ENCODE data around the gene SLC5A5. TPM values are rescaled to one million over a fixed set of nuclear protein-coding genes. Genes with fewer than 3 reads are reported as not detected.
"Not testable (repeated sequence)": the region's sequence is repeated elsewhere in the genome, so short reads cannot be mapped to it uniquely, and the experiment has no call there.

The SLC5A5 gene
- polyA plus RNA-seq, 3 donors = not detected

DNA sequence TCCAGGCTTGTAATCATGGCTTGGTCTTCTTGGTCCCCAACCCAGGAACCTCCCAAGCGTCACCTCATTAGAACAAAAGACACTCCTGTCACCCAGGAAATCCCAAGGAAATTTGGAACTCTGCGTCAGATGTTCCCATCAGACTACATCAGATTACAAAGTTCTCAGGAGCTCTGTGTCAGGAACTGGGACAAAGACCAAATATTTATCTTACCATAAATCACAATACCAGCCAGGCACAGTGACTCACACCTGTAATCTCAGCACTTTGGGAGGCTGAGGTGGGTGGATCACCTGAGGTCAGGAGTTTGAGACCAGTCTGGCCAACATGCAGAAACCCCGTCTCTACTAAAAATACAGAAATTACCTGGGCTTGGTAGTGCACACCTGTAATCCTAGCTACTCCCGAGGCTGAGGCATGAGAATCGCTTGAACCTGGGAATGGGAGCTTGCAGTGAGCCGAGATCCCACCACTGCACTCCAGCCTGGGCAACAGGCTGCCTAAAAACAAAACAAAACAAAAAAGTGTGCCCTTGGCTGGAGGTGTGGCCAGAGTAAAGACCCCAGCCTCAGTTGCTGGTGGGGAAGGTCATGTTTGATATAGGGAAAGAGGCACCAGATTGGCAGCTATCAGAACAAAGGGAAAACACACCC is 44.3 kb downstream of the SLC5A5 start:
- DNase-seq (ENCODE audit: low read depth in 3 of 3, low spot score in 2 of 3) = no peak

DNA sequence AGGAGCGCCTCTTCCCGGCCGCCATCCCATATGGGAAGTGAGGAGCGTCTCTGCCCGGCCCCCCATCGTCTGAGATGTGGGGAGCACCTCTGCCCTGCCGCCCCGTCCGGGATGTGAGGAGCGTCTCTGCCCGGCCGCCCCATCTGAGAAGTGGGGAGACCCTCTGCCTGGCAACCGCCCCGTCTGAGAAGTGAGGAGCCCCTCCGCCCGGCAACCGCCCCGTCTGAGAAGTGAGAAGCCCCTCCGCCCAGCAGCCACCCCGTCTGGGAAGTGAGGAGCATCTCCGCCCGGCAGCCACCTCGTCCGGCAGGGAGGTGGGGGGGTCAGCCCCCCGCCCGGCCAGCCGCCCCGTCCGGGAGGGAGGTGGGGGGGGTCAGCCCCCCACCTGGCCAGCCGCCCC is 46.4 kb downstream of the SLC5A5 start:
- not testable (repeated sequence) for DNase-seq (ENCODE audit: low read depth in 3 of 3, low spot score in 2 of 3)

DNA sequence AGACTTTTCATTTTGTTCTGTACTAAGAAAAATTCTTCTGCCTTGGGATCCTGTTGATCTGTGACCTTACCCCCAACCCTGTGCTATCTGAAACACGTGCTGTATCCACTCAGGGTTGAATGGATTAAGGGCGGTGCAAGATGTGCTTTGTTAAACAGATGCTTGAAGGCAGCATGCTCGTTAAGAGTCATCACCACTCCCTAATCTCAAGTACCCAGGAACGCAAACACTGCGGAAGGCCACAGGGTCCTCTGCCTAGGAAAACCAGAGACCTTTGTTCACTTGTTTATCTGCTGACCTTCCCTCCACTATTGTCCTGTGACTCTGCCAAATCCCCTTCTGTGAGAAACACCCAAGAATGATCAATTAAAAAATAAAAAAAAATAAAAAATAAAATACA is 47.4 kb downstream of the SLC5A5 start:
- DNase-seq (ENCODE audit: low read depth in 3 of 3, low spot score in 2 of 3) = not testable (repeated sequence)

DNA sequence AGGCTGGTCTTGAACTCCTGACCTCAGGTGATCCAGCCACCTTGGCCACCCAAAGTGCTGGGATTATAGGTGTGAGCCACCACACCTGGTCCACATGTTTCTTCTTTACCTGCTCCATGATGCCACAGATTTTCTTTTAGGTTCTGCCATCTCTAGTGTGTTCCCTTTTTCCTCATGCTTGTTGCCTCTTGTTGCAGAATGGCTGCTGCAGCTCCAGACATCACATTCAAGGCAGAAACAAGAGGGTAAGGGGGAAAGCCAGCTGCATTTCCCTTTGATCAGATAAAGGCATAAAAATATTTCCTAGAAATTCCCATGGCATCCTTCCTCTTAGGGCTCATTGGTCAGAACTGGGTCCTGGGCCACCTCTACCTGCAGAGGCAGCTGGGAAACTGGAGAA is 48.8 kb downstream of the SLC5A5 start:
- no peak for DNase-seq (ENCODE audit: low read depth in 3 of 3, low spot score in 2 of 3)

DNA sequence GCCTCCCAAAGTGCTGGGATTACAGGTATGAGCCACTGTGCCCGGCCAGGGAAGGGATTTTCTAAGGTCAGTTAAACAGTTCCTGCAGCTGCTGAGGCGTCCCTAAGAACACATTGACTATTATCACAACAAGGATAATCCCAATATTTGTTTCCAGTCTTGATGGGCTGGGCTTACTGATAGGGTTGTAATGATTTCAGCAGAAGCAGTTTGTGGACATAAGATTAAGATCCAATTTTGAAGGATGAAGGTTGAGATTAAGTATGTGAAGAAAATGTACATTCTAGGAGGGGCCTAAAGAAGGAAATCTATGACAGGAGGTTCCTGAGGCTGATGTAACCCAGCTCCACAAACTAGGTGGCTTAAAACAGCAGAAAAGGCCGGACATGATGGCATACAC is 50.4 kb downstream of the SLC5A5 start:
- no peak for DNase-seq (ENCODE audit: low read depth in 3 of 3, low spot score in 2 of 3)

DNA sequence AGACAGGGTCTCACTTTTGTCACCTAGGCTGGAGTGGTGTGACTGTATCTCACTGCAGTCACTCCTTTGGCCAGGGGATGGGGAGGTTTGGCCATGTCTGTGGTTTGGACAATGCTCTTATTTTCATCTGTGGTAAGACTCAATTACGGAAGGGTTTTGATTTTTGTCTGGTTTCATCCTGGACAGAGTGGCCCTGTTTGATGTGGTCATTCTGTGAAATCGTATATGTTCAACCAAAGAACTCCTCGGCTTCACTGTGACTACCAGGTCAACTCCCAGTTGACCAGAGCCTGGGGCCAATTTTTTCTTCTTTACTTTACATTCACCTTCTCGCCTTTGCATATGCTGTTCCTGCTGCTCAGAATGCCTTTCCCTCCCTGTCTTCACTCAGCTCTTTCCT is 54.3 kb downstream of the SLC5A5 start:
- DNase-seq (ENCODE audit: low read depth in 3 of 3, low spot score in 2 of 3) = no peak

DNA sequence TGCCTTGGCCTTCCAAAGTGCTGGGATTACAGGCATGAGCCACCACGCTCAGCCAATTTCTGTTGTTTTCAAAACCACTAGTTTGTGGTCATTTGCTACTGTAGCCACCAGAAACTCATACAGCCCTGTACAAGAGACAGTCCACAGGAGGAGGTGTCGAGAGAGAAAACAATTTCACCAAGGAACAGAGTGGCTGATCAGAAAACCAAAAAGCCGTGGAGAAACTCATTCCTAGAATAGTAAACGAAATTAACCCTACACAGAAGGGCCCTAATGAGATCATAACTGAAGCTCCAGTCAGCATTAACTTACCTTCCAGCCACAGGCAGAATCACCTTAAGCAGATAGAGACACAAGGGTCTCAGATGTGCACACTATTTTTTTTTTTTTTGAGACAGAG is 57.3 kb downstream of the SLC5A5 start:
- DNase-seq (ENCODE audit: low read depth in 3 of 3, low spot score in 2 of 3) = no peak

DNA sequence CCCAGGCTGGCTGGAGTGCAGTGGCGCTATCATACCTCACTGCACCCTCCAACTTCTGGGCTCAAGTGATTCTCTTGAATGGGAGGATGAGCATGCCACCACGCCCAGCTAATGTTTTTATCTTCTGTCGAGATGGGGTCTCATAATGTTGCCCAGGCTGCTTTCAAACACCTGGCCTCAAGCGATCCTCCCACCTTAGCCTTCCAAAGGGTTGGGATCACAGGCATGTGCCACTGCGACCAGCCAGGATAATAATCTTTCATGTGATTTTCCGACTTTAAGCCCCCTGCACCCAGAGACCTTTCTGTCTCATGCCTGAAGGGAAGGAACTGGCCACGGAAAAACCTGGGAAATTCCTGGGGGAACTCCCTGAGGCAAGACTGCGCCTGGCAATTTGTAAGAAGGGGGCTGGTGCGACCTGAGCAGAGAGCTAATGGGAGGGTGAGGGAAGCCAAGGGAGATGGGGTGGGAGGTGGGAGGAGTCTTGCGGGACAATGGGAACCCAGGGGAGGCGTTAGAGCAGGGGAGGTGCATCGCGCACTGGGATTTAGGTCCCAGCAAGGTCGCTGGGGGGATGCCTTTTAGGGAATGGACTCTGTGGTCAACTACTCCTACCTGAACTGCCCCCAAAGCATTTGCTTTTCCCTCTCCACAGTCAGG is 59.9 kb downstream of the SLC5A5 start:
- no peak for DNase-seq (ENCODE audit: low read depth in 3 of 3, low spot score in 2 of 3)

DNA sequence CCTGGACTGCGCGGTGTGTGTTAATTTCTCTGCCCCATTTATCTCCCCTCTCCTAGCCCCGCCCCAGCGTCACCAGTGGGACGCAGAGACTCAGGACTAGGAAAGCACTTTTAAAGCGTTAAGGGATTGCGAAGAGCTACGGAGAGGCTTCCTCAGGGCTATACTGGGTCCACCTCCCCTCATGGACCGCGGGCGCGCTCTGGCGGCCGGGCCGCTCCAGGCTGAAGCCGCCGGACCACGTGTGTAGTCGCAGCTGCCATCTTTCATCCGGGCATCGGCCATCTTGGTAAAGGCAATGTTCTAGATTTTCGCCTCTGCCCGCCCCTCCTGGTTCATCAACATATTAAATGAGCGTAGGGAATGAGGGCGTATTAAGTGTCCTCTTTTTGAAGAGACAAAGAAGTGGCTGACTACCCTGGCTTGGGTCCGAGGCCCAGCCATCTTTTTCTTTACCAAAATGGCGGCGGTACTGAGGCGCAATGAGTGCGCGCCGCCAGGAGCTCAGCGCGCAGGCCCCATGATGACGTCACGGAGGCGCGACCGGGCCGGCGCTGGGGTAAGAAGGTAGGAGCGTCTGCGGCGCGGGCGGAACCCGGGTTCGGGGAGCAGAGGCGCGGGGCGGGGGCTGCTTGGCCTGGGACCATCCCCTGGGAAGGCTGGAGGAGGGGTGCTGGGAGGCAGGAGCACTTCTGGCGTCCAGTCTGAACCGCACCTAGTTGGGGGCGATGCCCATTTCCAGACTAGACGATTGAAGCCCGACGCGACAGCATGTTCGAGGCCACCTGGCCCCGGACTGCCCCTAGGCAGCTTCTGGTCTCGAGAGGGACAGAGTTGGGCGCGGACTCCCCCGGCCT is 61.0 kb downstream of the SLC5A5 start, which contains the start of gene CCDC124:
CCDC124 (plus strand) TSS at position 531 of the 854 bp plus-strand sequence. CDS start 3,406 bp downstream, outside the sequence.
- DNase-seq (ENCODE audit: low read depth in 3 of 3, low spot score in 2 of 3) = peak in 2 of 3 donors; percentile 85 to 88

DNA sequence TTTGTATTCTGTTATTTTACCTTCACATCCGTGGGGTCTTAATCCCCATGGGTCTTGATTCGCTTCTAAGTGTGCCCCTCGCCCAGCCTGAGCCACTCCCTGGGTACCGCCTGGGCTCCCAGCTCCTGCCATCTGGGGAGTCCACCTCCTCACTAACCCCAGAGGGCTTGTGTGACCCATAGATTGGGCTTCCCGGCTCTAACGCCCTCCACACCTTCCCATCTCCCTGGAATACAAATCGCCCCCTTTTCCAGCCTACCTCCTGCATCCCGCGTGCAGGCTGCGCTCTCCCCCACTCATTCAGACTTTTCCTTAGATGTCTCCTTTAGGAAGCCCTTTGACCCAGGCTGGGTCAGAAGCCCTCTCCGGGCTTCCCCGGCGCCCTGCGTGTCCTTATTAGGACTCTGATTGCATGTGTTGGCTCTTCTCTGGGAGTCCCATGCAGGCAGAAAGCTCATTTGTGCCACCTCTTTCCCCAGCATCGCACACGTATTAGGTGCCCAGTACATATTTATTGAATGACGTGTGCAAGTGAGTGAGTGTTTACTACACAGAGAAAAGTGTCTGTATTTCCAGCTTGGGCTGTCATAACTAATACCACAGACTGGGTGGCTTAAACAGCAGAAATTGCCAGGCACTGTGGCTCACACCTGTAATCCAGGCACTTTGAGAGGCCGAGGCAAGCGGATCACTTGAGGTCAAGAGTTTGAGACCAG is 61.8 kb downstream of the SLC5A5 start:
- DNase-seq (ENCODE audit: low read depth in 3 of 3, low spot score in 2 of 3) = no peak

DNA sequence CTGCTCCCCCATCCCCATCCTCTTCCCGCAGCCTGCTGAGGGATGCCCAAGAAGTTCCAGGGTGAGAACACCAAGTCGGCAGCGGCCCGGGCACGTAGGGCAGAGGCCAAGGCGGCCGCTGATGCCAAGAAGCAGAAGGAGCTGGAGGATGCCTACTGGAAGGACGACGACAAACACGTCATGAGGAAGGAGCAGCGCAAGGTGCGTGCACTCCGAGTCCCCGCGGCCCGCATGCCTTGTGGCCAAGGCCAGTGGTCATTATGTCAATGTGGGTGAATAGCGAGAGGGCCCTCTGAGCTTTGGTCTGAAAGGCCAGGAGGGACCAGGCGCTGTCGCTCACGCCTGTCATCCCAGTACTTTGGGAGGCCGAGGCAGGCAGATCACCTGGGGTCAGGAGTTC is 64.6 kb downstream of the SLC5A5 start:
- no peak for DNase-seq (ENCODE audit: low read depth in 3 of 3, low spot score in 2 of 3)

DNA sequence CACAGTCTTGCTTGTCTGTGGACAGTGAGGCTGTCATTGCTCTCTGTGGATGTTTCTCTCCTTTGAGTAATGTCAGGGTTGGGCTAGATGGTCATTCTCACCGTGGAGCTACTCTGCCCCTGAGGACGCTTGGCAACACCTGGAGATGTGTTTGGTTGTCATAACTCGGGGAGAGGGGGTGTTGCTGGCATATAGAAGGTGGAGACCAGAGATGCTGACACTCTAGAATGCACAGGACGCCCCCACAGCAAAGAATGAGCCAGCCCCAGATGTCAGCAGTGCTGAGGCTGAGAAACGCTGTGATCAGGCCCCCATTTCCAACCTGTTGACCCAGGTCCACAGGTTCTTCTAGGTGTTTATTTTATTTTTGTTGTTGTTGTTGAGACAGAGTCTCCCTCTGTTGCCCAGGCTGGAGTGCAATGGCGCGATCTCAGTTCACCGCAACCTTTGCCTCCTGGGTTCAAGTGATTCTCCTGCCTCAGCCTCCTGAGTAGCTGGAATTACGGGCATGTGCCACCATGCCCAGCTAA is 65.7 kb downstream of the SLC5A5 start:
- DNase-seq (ENCODE audit: low read depth in 3 of 3, low spot score in 2 of 3) = no peak

DNA sequence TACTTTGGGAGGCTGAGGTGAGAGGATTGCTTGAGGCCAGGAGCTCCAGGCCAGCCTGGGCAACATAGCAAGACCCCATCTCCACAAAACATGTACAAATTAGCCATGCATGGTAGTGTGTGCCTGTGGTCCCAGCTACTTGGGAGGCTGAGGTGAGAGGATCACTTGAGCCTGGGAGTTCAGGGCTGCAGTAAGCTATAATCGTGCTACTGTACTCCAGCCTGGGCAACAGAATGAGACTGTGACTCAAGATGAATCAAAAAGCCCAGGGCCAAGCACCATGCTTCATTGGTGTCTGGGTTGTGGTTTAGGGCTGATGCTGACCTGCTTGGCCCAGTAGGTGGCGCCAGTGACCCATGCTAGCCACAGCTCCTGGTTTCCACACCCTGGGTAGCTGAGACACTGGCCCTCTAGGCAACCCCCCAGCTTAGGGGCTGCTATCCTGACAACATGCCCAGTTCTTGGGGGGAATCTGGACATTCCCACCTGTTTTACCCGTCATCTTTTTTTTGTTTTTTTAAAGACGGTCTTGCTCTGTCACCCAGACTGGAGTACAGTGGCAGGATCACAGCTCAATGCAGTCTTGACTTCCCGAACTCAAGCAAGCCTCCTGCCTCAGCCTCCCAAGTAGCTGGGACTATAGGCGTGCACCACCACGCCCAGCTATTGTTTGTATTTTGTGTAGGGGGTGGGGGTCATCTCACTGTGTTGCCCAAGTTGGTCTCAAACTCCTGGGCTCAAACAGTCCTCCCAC is 66.5 kb downstream of the SLC5A5 start:
- DNase-seq (ENCODE audit: low read depth in 3 of 3, low spot score in 2 of 3) = peak in 1 of 3 donors; percentile 39

DNA sequence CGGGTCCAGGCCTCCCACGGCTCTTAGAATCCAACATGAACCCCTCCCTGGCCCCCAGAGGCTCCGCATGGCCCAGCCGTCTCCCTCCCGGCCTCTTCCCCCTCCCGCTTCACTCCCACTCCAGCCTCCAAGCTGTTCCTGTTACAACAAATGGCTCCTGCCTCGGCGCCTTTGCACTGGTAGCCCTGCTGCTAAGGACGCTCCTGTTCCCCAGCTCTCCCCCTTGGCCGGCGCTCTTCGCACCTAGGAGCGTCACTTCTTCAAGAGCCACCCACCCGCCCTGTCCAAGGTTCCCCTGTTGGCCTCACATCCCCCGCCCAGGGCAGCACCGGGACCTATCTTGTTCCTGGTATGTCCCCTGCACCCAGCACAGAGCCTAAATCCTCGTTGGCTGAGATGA is 70.4 kb downstream of the SLC5A5 start:
- DNase-seq (ENCODE audit: low read depth in 3 of 3, low spot score in 2 of 3) = no peak

DNA sequence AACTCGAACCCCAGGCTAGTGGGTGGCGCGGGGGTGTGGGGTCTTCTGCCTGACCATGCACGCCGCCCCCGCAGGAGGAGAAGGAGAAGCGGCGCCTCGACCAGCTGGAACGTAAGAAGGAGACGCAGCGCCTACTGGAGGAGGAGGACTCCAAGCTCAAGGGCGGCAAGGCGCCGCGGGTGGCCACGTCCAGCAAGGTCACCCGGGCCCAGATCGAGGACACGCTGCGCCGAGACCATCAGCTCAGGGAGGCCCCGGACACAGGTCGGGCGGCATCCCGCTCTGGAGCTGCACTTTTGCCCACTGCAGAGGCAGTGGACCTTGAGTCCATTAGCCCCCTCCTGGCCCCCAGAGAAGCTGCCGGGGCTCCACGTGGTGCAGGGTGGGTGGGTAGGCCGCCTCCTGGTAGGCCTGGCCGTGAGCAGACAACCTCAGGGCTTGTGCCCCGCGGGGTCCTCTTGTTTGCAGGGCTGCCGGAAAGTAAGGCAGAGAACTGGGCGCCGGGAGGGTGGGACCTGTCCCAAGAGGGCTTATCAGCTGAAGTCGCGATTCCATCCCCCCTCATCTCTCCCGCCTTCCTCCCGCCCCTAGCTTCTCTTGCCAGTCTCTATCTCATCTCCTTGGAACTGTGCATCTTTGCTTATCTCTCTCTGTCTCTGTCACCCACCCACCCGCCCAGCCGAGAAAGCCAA is 71.0 kb downstream of the SLC5A5 start:
- no peak for DNase-seq (ENCODE audit: low read depth in 3 of 3, low spot score in 2 of 3)

DNA sequence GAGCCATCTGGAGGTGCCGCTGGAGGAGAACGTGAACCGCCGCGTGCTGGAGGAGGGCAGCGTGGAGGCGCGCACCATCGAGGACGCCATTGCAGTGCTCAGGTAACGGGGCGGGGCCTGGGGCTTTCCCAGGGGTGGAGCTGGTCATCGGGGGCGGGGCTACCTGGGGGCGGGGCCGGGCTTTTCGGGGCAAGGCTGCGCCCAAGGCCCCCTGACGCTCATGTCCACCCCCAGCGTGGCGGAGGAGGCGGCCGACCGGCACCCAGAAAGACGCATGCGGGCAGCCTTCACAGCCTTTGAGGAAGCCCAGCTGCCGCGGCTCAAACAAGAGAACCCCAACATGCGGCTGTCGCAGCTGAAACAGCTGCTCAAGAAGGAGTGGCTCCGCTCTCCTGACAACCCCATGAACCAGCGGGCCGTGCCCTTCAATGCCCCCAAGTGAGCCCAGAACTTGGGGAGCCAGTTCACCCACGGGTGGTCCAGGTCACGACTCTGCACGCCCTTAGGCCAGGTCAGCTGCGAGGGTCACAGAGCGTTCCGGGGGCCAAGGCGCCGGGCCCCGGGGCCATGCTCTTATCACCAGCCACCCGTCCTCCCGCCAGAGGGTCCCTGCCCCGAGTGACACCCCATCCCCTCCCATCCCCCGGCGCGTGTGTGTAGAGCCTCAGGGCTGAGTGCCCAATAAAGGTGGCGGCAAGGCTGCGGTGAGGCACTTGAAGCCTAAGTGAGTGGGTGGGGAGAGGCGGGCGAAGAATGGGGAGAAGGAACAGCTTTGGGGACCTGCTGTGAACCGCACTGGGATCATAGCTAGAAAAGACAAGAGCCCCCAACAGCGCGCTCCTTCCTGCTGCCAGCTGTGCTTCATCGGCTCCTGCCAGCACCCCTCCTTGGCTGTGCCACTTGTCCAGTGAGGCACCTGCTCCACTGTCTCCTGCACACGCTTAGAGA is 71.8 kb downstream of the SLC5A5 start:
- no peak for DNase-seq (ENCODE audit: low read depth in 3 of 3, low spot score in 2 of 3)

DNA sequence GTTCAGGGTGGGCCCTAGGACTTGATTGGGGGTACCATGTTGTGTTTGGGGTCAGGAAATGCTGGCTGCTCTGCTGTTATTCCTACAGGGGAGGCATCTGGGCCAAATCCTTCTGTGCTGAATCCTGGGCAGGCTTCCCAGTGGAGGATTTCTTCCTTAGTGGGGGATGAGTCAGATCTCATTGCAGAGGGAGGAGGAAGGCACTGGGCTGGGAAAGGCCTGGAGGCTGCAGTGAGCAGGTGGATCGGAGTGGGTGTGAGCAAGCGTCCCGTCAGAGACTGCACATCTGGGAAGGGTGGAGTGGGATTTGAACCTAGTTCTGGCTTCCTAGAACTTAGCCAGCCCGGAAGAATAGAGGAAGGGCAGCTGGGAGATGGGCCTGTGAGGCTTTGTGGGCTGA is 72.6 kb downstream of the SLC5A5 start:
- DNase-seq (ENCODE audit: low read depth in 3 of 3, low spot score in 2 of 3) = no peak
